Activated T-helper 2 cell treated with anti-CD3 and anti-CD28 coated beads, Interferon-gamma antibody, Interleukin-2, Interleukin-4, amounts not matched to agents 10 μg/mL and 5 μg/mL and 100 μg/mL, durations not matched to agents 14 hours and 24 hours and 36 hours (primary cell): Measurements from ENCODE around the gene REELD1. TPM values are rescaled to one million over a fixed set of nuclear protein-coding genes. Genes with fewer than 3 reads are reported as not detected.
A peak's percentile ranks its signal among the peaks of the same experiment; 100 is the strongest.

Source experiments
- DNase-seq: peaks from one replicate; pipeline ENCODE4 v3.0.0; 2021; ENCODE audit warnings: low spot score
- H3K27ac Mint-ChIP-seq: one replicate; pipeline ENCODE4 v1.8.0; 2021; ENCODE audit warnings: mixed read lengths
- H3K27me3 Mint-ChIP-seq: one replicate; pipeline ENCODE4 v1.8.0; 2021; ENCODE audit warnings: low read depth, mixed read lengths
- H3K36me3 Mint-ChIP-seq: one replicate; pipeline ENCODE4 v1.8.0; 2021; ENCODE audit warnings: low read depth, mixed read lengths
- H3K4me1 Mint-ChIP-seq: one replicate; pipeline ENCODE4 v1.8.0; 2021; ENCODE audit warnings: low read depth, mixed read lengths
- H3K4me3 Mint-ChIP-seq: one replicate; pipeline ENCODE4 v1.8.0; 2021; ENCODE audit warnings: low read depth, mild to moderate bottlenecking, moderate library complexity, mixed read lengths
- H3K9me3 Mint-ChIP-seq: one replicate; pipeline ENCODE4 v1.8.0; 2021; ENCODE audit warnings: mixed read lengths
- intact Hi-C: fragments of 100-400 bp; cut with micrococcal nuclease; formaldehyde crosslinking; loops from one replicate; pipeline ENCODE4 v1.15.1; 2023
- total RNA-seq: library from RNA; stranded (reverse); gene quantifications from 2 replicates; pipeline ENCODE4 v1.2.3, GENCODE V29; 2022

Gene REELD1
- not detected in 2 replicates for total RNA-seq

DNA sequence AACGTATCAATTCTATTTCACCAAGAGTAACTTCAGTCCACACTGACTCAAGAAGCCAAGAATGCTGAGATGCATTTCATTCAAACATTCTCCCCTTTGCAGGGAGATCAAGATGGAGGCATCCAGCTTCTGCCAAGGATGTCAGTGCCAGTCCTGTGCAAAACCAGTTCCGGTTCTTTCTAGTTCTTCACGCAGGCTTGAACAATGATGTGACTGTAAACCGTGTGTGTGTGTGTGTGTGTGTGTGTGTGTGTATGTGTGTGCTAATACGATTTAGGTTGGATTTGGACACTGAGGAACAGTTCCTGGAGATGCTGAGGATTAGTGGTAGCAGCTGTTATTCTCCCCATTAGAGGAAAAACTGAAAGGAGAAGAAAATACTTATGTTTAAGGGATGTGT lies at the start of gene REELD1:
REELD1 (plus strand) TSS at position 301 of the 400 bp plus-strand sequence. CDS start 2,415 bp downstream, outside the sequence.
- no peak within 1 kb of the TSS for H3K4me3 Mint-ChIP-seq
- H3K4me1 Mint-ChIP-seq = no peaks in the 10 kb centered on the region
- no peaks in the 10 kb centered on the region for H3K36me3 Mint-ChIP-seq
- intact Hi-C loops = no loop called here
- no peak within 1 kb of the TSS for H3K27ac Mint-ChIP-seq
- H3K9me3 Mint-ChIP-seq = no peaks in the 10 kb centered on the region
- DNase-seq = no peak
- peaks cover 11% of the 10 kb centered on the region for H3K27me3 Mint-ChIP-seq

DNA sequence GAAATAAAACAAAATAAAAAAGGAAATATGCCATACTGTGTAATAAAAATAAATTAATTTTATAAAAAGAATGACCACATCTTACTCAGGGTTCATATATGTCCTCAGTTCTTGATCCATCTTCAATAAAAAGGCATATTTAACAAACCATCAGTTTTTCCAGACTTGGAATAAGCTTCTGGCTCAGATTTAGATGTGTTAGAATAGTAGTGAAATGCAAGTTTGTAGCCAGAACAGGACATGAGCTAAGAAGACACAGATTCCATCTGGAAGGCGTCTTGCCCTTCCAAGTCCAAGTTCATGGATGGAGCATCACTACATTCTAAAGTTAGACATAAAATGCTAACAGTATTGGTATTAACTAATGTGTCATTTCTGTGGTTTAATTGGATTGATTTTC lies 49.1 kb upstream of the REELD1 start:
- peaks cover 2% of the 10 kb centered on the region for H3K4me1 Mint-ChIP-seq
- no peaks in the 10 kb centered on the region for H3K36me3 Mint-ChIP-seq
- intact Hi-C loops = no loop called here
- H3K4me3 Mint-ChIP-seq = no peak overlapping the region
- no peak for DNase-seq
- H3K9me3 Mint-ChIP-seq = peaks cover 14% of the 10 kb centered on the region
- H3K27ac Mint-ChIP-seq = no peak overlapping the region
- no peaks in the 10 kb centered on the region for H3K27me3 Mint-ChIP-seq

DNA sequence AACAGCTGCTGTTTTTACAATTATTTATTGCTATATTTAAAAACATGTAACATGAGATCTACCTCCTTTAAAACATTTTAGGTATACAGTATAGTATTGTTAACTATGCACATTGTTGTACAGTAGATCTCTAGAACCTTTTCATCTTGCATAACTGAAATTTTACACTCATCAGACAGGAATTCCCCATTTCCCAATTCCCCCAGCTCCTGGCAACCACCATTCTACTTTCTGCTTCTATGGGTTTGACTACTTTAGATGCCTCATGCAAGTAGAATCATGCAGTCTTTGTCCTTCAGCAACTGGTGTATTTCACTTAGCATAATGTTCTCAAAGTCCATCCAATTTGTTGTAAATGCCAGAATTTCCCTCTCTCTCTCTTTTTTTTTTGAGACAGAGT lies 48.5 kb upstream of the REELD1 start:
- H3K27ac Mint-ChIP-seq = no peak overlapping the region
- no peaks in the 10 kb centered on the region for H3K27me3 Mint-ChIP-seq
- peaks cover 2% of the 10 kb centered on the region for H3K4me1 Mint-ChIP-seq
- peaks cover 13% of the 10 kb centered on the region for H3K9me3 Mint-ChIP-seq
- intact Hi-C loops = no loop called here
- H3K4me3 Mint-ChIP-seq = no peak overlapping the region
- DNase-seq = no peak
- H3K36me3 Mint-ChIP-seq = no peaks in the 10 kb centered on the region

DNA sequence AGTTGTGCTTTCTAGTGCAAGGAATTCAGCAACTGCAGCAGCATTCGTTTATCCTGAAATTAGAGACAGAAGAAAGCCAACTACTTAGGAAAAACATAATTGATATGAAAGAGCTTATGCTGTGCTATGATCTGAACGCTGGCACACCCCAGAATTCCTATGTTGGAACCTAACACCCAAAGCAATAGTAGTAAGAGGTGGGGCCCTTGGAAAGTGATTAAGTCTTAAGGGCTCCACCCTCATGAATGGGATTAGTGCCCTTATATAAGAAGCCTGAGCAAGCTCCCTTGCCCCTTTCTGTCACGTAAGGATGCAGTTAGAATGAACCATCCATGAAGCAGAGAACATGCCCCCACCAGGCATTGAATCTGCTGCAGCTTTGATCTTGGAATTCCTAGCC lies 44.2 kb upstream of the REELD1 start:
- H3K36me3 Mint-ChIP-seq = no peaks in the 10 kb centered on the region
- H3K4me3 Mint-ChIP-seq = no peak overlapping the region
- no peak for DNase-seq
- intact Hi-C loops = loop anchor here (10.0 kb wide), 1 partner anchor 365 kb away; no protein-coding TSS in a partner anchor
- H3K9me3 Mint-ChIP-seq = no peaks in the 10 kb centered on the region
- H3K4me1 Mint-ChIP-seq = peaks cover under 1% of the 10 kb centered on the region
- no peak overlapping the region for H3K27ac Mint-ChIP-seq
- H3K27me3 Mint-ChIP-seq = no peaks in the 10 kb centered on the region

DNA sequence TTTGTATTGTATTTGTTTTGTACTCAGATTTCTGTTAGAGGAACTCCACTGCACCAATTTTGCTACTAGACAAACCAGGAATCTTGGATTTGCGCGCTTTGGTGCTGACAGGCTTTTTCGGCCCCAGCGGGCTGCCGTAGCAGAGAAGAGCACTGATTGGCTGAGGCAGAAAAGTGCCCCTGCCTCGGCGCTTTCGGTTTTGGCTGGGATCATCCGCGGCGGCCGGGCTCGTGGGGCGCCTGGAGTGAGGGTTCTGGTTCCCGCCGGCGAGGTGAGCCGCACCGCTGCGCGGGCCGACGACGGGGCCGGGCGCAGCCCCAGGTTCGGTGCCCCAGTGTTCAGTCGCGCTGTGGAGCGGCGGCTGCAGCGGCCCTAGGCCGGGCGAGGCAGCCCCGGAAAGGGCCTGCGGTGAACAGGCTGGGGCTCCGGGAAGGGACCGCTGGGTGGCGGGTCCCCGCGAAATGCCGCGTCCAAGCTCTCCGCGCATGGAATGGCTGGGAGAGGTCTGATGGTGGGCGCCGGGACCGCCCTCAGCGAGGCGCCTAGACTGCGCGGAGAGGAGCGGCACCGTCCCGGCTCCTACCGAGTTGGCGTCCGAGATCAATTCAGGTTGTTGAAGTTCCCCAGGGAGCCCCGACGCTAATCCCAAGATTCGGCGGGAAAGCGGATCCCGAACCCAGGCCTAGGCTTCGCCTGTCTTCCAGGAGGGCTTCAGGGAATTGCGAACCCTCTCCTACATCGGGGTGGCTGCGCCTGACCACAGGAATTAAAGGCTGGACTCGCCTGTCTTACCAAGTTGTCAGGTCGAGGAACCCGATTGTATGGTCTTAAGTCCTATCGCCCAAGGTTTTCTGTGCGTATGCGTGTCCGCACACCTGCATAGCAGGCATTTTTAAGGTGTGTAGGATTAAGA lies 38.5 kb upstream of the REELD1 start, which contains the start of gene LSM6:
LSM6 (plus strand) TSS at position 178 of the 913 bp plus-strand sequence. CDS start 7,204 bp downstream, outside the sequence.
- peak; percentile 78 for DNase-seq
- peak within 1 kb of the TSS; percentile 86 for H3K4me3 Mint-ChIP-seq
- H3K27ac Mint-ChIP-seq = peak within 1 kb of the TSS; percentile 71
- peaks cover 37% of the 10 kb centered on the region for H3K4me1 Mint-ChIP-seq
- H3K36me3 Mint-ChIP-seq = peaks cover 18% of the 10 kb centered on the region
- intact Hi-C loops = loop anchor here (1.0 to 10.0 kb wide), 7 partner anchors 43 to 558 kb away; partner anchors contain the start of genes MMAA and ZNF827
- H3K9me3 Mint-ChIP-seq = no peaks in the 10 kb centered on the region
- no peaks in the 10 kb centered on the region for H3K27me3 Mint-ChIP-seq

DNA sequence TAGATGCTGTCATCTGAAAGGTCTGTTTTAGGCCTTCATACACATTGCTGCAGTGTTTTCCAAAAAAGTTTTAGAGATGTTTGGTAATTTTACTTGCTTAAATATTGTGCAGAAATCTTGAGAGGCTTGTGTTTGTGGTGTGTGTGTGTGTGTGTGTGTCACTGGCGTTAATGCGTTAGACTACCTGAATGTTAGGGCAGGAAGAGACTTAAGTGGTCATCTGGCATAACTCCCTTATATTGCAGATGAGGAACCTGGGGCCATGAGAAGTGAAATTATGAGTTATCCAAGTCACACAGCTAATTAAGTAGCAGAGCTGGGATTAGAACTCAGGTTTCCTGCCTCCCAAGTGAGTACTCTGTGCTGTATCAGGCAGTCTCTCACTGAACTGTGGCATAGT lies 37.4 kb upstream of the REELD1 start:
- intact Hi-C loops = loop anchor here (5.0 to 10.0 kb wide), 3 partner anchors 155 to 560 kb away; partner anchors contain the start of gene MMAA
- peaks cover 37% of the 10 kb centered on the region for H3K4me1 Mint-ChIP-seq
- peak overlapping the region; percentile 24 for H3K27ac Mint-ChIP-seq
- no peaks in the 10 kb centered on the region for H3K9me3 Mint-ChIP-seq
- no peaks in the 10 kb centered on the region for H3K27me3 Mint-ChIP-seq
- peaks cover 19% of the 10 kb centered on the region for H3K36me3 Mint-ChIP-seq
- peak overlapping the region; percentile 86 for H3K4me3 Mint-ChIP-seq
- DNase-seq = no peak

DNA sequence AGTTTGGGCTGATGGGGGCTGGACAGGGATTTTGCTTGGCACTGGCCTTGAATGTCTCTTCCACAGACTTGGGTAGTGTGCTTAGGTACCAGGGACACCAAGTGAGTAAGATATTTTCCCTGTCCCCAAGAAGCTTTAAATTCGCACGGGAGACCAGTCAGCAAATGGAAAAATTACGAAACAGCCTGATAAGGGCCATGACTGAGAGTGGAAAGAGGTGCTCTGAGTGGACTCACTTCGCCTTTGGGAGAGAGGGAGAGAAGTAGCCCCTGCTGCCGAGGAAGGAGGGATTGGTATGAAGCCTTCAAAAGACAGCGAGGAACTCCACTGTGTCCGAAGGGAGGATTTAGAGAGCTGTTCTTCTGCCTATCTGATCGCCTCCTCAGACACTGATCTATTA lies 36.2 kb upstream of the REELD1 start:
- Mint-ChIP-seq H3K27ac (no peak overlapping the region), H3K4me1 (peaks cover 42% of the 10 kb centered on the region)

DNA sequence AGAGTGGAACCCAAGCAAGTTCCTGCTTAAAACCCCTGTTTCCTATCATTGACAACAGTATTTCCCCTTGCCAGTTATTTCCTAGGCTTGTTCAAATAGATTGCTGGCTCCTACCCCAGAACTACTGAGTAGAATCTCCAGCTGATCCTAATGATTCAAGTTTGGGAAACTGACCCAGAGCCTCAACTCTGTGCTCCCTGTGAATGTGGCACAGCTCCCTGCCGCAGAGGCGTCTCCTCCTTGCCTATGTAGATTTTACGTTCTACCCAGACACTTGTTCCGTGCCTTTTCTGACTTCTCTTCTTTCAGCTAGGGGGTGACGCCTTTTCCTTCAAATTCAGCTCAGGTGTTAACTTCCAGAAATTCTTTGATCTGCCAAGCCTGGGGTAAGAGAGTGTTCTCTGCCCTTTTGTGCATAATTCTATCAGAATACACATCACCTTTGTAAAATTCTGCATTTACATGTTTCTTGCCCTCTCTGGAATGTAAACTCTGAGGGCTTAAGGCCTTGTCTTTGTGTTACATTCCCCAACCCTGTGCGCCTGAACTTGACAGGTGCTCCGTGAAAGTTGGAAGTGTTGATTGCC lies 34.5 kb upstream of the REELD1 start:
- Mint-ChIP-seq H3K27me3 (no peaks in the 10 kb centered on the region), H3K4me1 (peaks cover 42% of the 10 kb centered on the region), H3K9me3 (no peaks in the 10 kb centered on the region), H3K4me3 (no peak overlapping the region), H3K27ac (no peak overlapping the region), H3K36me3 (peaks cover 32% of the 10 kb centered on the region)
- intact Hi-C loops = loop anchor here (5.0 to 10.0 kb wide), 3 partner anchors 152 to 563 kb away; partner anchors contain the start of gene MMAA
- DNase-seq = no peak

More for the DNA sequence above, 36.2 kb upstream of the REELD1 start:
- intact Hi-C loops = loop anchor here (5.0 to 10.0 kb wide), 3 partner anchors 154 to 561 kb away; partner anchors contain the start of gene MMAA
- Mint-ChIP-seq H3K4me3 (no peak overlapping the region), H3K36me3 (peaks cover 26% of the 10 kb centered on the region), H3K27me3 (no peaks in the 10 kb centered on the region), H3K9me3 (no peaks in the 10 kb centered on the region)
- DNase-seq = no peak

DNA sequence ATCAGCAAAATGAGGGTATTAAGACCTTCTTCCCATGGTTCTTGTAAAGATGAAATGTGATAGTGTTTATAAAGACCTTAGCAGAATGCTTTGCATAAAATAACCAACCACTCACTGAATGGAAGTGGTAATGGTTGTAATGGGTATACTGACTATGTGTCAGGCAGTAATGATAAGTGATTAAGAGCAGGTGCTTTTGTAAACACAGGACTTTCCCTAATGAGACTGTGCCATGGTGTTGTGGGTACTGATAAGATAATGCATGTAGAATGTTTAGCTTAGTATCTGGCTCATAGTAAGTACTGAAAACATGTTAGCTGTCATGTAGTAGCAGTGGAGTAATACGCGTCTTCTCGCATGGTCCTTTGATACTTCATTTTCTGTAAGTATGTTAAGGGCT lies 31.9 kb upstream of the REELD1 start:
- peaks cover 32% of the 10 kb centered on the region for H3K4me1 Mint-ChIP-seq
- H3K9me3 Mint-ChIP-seq = no peaks in the 10 kb centered on the region
- no peak overlapping the region for H3K4me3 Mint-ChIP-seq
- H3K36me3 Mint-ChIP-seq = peaks cover 49% of the 10 kb centered on the region
- no peaks in the 10 kb centered on the region for H3K27me3 Mint-ChIP-seq
- H3K27ac Mint-ChIP-seq = no peak overlapping the region
- DNase-seq = no peak
- intact Hi-C loops = no loop called here

DNA sequence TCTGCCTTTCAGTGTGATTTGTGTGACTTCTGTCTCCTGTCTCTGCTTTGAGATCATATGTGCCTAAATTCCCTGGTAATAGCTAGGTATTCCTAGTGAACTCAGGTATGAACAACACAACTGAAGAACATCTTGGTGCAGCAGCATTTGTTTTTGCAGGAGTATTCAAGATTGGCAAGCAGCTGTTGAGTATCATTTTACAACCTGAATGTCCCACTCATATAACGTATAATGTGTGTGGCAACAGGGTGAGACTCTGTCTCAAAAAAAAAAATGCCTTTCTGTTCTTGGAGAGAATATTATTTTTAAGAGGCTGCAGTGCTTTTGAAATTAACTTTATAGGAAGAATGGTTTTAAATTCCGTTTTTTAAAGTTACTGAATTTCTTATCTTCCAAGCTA lies 31.1 kb upstream of the REELD1 start:
- Mint-ChIP-seq H3K4me1 (peaks cover 26% of the 10 kb centered on the region), H3K9me3 (no peaks in the 10 kb centered on the region), H3K4me3 (no peak overlapping the region), H3K36me3 (peaks cover 52% of the 10 kb centered on the region), H3K27ac (no peak overlapping the region), H3K27me3 (no peaks in the 10 kb centered on the region)
- intact Hi-C loops = no loop called here
- no peak for DNase-seq

DNA sequence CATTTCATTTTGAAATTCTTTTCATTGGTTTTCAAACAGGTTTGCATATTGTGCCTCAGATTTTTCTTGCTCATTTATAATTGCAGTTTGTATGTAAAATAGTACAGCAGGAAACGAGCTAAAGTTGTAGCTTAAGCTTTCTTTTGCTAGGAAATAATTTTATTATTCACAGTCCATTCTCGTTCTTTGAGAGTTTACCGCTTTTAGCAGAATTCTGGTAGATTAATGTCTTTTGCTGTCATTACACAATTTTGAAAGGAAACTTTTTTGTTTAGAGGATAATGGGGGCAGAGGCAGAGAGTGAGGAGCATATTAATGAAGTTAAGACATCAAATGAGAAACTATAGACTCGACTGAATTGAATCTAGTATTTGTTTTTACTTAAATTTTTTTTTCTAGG lies 28.3 kb upstream of the REELD1 start:
- H3K36me3 Mint-ChIP-seq = peaks cover 56% of the 10 kb centered on the region
- intact Hi-C loops = no loop called here
- H3K9me3 Mint-ChIP-seq = no peaks in the 10 kb centered on the region
- H3K27ac Mint-ChIP-seq = no peak overlapping the region
- no peak overlapping the region for H3K4me3 Mint-ChIP-seq
- peaks cover 8% of the 10 kb centered on the region for H3K4me1 Mint-ChIP-seq
- H3K27me3 Mint-ChIP-seq = no peaks in the 10 kb centered on the region
- DNase-seq = no peak

DNA sequence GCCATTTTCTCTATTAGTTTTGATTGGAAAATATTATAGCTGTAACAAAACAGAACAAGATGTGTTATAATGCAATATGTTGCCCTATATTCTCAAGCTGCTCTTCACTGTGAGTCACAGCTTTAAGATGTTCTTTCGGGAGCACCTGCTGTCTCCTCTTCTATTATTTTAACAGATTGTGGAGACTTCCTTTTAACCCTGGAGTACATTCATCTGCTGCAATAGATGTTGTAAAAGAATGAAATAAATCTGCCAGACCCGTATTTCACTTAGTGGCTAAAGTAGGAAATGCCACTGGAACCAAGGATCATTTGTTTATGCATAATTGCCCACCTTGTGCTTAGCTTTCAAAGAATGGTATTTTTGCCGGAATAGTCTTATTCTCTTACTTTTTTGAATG lies 27.7 kb upstream of the REELD1 start:
- Mint-ChIP-seq H3K4me3 (no peak overlapping the region), H3K36me3 (peaks cover 62% of the 10 kb centered on the region), H3K4me1 (peaks cover 8% of the 10 kb centered on the region), H3K27ac (no peak overlapping the region), H3K9me3 (no peaks in the 10 kb centered on the region), H3K27me3 (no peaks in the 10 kb centered on the region)
- no peak for DNase-seq
- intact Hi-C loops = no loop called here

DNA sequence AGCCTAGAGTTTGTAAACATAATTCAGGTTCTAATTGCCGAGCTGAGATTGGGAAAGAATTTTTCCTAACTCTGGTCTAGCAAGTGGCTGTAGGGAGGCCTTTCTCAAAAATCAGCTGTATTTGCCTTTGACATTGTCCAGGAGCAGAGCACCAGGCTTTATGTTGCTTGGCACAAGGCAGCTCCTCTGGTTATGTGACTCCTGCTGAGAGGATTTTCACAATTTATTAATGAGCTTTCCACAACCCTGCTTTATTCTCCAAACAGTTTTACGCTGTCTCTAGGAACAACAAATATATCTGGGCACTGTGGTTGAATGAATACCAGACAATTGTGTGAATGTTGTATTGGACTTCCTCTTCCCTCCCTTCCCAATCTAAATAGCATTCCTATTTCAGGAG lies 23.9 kb upstream of the REELD1 start:
- H3K4me3 Mint-ChIP-seq = no peak overlapping the region
- H3K27me3 Mint-ChIP-seq = no peaks in the 10 kb centered on the region
- H3K36me3 Mint-ChIP-seq = peaks cover 53% of the 10 kb centered on the region
- no peak overlapping the region for H3K27ac Mint-ChIP-seq
- no peaks in the 10 kb centered on the region for H3K9me3 Mint-ChIP-seq
- intact Hi-C loops = no loop called here
- no peaks in the 10 kb centered on the region for H3K4me1 Mint-ChIP-seq
- no peak for DNase-seq
